K562 (cell line): ENCODE measurements around the gene RIC3.

Experiments used
- CEBPZ ChIP-seq: fragments of 150-350 bp; IDR thresholded peaks from 2 replicates; pipeline ENCODE4 v1.6.1; 2014; ENCODE audit warnings: low read depth, mild to moderate bottlenecking, low read length, borderline replicate concordance
- CTCF ChIP-seq, 3 experiments: IDR thresholded peaks in 2 of 3; conservative IDR thresholded peaks in 1 of 3; 2 replicates each; pipeline ENCODE4 v1.5.1; 2011 to 2012; ENCODE audit warnings: low read length in 3 of 3, mild to moderate bottlenecking in 3 of 3, control low read depth in 2 of 3, improper control_type of control experiment in 1 of 3, inconsistent platforms in 1 of 3, low read depth in 1 of 3, mixed read lengths in 1 of 3, moderate library complexity in 1 of 3; ENCODE audit not compliant: insufficient read depth in 2 of 3
- NCOA4 ChIP-seq: fragments of 450-650 bp; IDR thresholded peaks from 2 replicates; pipeline ENCODE4 v1.6.1; 2018; ENCODE audit warnings: mild to moderate bottlenecking; ENCODE audit not compliant: partially characterized antibody
- ZNF165 ChIP-seq: fragments of 250-450 bp; sonication (Bioruptor Pico); IDR thresholded peaks from 2 replicates; pipeline ENCODE4 v1.4.0; 2020; ENCODE audit warnings: borderline replicate concordance

- no peak for TF ChIP-seq NCOA4
- no peak for TF ChIP-seq CEBPZ
- TF ChIP-seq CTCF (IDR thresholded peaks at IDR 0.05 in 2 of 3, conservative IDR thresholded peaks at IDR 0.05 in 1 of 3; ENCODE audit: insufficient read depth in 2 of 3, low read depth in 1 of 3, low read length in 3 of 3), result no peak
- no peak for TF ChIP-seq ZNF165 (CRISPR knock-in tag)
Observed at GRCh38 chr11:8066911-8067455, 101.8 kb downstream of the RIC3 start.
